ENCODE results near the gene RP9.

GRCh38 chr7:33093266-33093665 lies 15.9 kb downstream of the RP9 start:
- TF ChIP-seq CTCF (IDR thresholded peaks at IDR 0.05) (no peak), POLR2A (IDR thresholded peaks at IDR 0.05) (no peak)

Data from adrenal gland (tissue), 5 donors.